Stimulated activated CD8-positive, alpha-beta memory T cell treated with anti-CD3 and anti-CD28 coated beads, Interleukin-15, amount 100 ng/mL, for 1 hour (primary cell): ENCODE data around the gene CCDC107.
A peak's percentile ranks its signal among the peaks of the same experiment; 100 is the strongest.
"Not testable (repeated sequence)": the region's sequence is repeated elsewhere in the genome, so short reads cannot be mapped to it uniquely, and the experiment has no call there.

Experiments
- DNase-seq: peaks from one replicate; pipeline ENCODE4 v3.0.0-alpha.2; 2020; ENCODE audit warnings: low read depth

The CCDC107 gene

GRCh38 chr9:35638751-35639150 lies 19.3 kb upstream of the CCDC107 start:
- DNase-seq, result not testable (repeated sequence)

GRCh38 chr9:35639225-35639624 lies 18.9 kb upstream of the CCDC107 start:
- not testable (repeated sequence) for DNase-seq

DNA sequence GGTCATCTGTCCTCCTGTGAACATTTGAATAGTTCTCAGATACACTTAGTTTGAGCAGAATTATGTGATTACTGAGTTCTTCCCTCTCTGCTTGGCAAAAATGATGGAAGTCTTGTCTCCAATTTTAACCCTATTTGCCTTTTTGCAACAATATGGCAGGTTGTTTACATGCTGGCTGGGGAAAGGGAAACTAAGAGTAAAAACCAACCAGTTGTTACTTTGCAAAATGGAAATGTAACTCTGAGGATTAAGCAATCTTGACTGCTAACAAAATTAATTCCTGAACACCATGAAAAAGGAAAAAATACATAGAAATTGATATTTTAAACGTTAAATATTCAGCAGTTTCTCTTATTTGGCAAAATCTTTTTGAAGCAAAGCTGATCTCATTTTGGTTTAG lies 18.5 kb upstream of the CCDC107 start:
- no peak for DNase-seq

DNA sequence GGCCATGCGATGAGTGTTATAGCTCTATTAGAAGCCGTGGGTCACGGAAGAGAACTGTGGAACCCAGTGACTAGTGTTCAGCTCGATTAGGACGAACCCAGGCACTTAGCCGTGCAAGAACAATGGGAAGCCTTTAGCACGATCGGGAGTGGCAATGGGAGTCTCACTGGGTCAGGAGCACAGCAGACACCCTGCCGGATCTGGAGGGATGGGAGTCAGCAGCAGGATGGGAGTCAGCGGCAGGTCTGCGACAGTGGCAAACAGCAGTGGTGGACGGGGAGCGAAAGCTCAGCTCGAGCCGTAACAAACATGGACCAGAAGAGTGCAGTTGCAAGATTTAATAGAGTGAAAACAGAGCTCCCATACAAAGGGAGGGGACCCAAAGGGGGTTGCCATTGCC lies 17.7 kb upstream of the CCDC107 start:
- DNase-seq, result not testable (repeated sequence)

GRCh38 chr9:35641478-35641877 lies 16.6 kb upstream of the CCDC107 start:
- DNase-seq, result not testable (repeated sequence)

- no peak for DNase-seq
Observed at GRCh38 chr9:35643046-35643445, 15.0 kb upstream of the CCDC107 start.

DNA sequence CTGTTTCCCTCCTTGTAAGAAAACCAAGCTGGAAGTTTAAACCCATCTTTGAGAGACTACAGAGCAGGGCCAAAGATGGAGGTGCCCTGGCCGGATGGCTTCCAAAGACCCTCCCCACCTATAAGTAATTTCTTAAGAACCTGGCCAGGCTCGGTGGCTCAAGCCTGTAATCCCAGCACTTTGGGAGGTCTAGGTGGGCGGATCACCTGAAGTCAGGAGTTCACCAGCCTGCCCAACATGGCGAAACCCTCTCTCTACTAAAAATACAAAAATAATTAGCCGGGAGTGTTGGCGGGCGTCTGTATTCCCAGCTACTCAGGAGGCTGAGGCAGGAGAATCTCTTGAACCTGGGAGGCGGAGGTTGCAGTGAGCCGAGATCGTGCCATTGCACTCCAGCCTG lies 12.4 kb upstream of the CCDC107 start:
- DNase-seq, result not testable (repeated sequence)

- no peak for DNase-seq
Observed at GRCh38 chr9:35646153-35646532, 11.9 kb upstream of the CCDC107 start.

GRCh38 chr9:35646533-35647265 lies 11.4 kb upstream of the CCDC107 start:
- peak; percentile 81 for DNase-seq

DNA sequence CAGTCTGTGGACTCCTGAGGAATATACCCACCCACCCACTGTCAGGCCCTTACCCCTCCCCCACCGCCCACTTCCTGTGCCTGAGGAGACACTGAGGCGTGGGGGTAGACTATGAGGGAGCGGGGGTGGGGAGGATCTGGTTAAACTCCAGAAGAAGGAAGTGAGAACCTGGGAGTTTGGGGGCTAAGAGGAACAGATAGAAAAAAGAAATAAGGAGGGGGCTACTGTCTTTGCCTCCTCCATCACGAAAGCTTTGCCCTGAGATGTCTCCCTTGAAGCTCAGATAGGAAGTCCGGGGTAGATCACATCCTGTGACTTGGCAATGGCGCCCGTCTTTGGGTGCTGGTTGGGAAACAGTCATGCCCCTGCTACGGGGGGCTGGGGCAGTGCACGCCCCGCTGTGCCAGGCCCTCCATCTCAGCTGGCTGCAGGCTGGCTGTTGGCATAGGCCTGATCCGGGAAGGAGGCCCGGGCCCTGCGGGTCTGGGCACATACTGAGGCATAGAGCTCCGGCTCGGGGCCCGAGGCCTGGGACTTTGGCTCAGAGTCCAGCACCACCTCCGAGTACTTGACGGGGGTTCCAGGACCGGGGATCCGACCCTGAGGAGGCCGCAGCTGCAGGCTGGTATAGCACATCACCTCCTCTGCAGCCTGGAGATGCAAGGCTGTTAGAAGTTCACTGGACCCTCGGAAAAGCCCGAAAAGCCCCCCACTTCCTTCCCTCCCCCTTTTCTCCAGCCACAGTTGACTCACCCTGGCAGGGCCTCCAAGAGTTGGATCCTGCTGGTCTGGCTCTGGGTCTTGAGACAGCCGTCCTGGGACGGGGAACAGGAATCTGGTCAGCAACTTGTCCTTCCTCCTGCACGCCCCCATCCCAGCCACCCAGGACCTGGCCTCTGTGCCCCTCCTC lies 8.4 kb upstream of the CCDC107 start:
- no peak for DNase-seq

- DNase-seq, result no peak
Observed at GRCh38 chr9:35650341-35651158, 7.5 kb upstream of the CCDC107 start, which contains the start of gene SIT1. Gene SIT1, minus strand, starts transcription at chr9:35650931. Its CDS starts 78 bp downstream, at chr9:35650853.

GRCh38 chr9:35651956-35652828 lies 5.9 kb upstream of the CCDC107 start:
- DNase-seq, result no peak

GRCh38 chr9:35652829-35653209 lies 5.3 kb upstream of the CCDC107 start:
- DNase-seq, result no peak

GRCh38 chr9:35653611-35654010 lies 4.5 kb upstream of the CCDC107 start:
- no peak for DNase-seq

- no peak for DNase-seq
Observed at GRCh38 chr9:35656348-35656747, 1.7 kb upstream of the CCDC107 start.

DNA sequence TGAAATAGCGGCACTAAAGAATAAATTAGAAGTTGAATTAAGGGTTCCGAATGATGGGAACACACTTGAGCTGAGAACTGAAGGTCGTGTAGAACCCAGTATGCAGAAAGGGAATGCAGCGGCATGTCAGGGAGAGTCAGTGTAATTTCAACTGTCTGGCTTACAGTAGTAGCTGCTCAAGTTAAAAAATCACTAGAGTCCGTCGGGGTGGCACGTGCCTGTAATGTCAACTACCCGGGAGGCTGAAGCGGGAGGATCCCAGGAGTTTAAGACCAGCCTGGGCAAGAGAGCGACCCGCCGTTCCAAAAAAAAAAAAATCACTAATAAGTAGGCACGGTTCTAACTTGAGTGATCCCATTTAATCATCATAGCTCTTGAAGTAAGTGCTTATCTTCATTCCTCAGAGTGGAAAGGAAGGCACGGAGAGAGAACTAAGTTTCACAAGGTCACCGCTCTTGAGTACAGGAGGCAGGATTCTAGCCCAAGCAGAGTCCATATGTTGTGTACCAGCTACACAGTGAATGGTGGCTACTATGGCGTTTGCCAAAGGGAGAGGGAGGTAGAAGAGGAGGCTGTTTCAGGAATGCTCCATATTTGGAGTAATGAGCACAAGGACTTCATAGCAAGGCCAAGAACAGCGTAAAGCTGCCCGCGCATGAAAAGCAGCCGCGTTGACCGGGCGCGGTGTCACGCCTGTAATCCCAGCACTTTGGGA lies 1.1 kb upstream of the CCDC107 start:
- DNase-seq, result no peak

DNA sequence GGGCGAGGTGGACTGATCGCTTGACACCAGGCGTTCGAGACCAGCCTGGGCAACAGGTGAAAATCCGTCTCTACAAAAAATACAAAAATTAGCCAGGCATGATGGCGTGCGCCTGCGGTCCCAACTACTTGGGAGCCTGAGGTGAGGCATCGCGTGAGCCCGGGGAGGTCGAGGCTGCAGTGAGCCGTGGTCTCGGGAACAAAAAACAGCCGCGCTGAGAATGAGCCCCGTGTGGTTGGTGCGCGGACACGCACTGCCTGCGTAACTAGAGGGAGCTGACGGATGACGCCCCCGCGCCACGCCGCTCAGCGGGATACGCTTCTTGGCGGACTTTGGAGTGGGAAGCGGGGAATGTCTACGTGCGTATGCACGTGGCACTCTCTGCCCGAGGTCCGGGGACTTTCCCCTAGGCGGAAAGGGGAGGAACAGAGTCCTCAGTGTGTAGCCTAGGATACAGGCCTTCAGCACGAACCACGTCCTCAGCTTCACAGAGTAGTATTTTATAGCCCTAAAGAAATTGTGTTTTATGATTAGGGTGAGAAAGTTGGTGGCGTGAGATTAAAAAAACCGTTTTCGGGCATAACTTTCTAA lies 451 bp upstream of the CCDC107 start, which contains the start of gene RMRP:
Gene RMRP (minus strand): TSS at position 474 of the 591 bp plus-strand sequence.
- peak; percentile 72 for DNase-seq

GRCh38 chr9:35658968-35659220 lies 802 bp downstream of the CCDC107 start:
- no peak for DNase-seq

DNA sequence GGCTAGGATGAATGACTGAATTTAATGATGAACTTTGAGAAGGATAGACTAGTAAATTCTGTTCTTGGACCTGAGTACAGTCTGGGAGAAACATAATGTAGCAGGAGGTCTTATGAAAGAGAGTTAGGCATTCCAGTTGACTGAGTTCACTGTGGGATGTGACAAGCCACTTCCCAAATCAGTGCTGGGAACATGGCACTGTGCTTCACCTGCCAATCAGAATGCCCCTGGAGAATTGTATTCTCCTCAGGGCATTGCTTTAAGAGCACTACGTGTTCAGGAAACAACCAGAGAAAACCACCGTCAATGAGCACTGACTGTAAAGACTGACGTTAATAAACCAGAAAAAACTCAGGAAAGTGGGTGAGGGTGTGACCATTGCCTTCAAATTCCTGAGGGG lies 1.2 kb downstream of the CCDC107 start:
- no peak for DNase-seq

- no peak for DNase-seq
Observed at GRCh38 chr9:35660966-35661415, 2.9 kb downstream of the CCDC107 start.
